Chondrocyte (in vitro differentiated cells): ENCODE results near the gene RPL31. TPM values are rescaled to one million over a fixed set of nuclear protein-coding genes. Genes with fewer than 3 reads are reported as not detected.

Experiments used
- DNase-seq: peaks from one replicate; pipeline ENCODE4 v3.0.0; 2021; ENCODE audit warnings: mixed read lengths, low spot score
- H3K27ac Mint-ChIP-seq: one replicate; pipeline ENCODE4 v1.8.0; 2021; ENCODE audit warnings: mild to moderate bottlenecking, moderate library complexity, mixed read lengths; ENCODE audit not compliant: unreplicated experiment
- H3K27me3 Mint-ChIP-seq: 2 replicates; pipeline ENCODE4 v1.8.0; 2021; ENCODE audit warnings: low read depth, mixed read lengths
- H3K36me3 Mint-ChIP-seq: 2 replicates; pipeline ENCODE4 v1.8.0; 2021; ENCODE audit warnings: low read depth, mixed read lengths
- H3K4me1 Mint-ChIP-seq: 2 replicates; pipeline ENCODE4 v1.8.0; 2021; ENCODE audit warnings: low read depth, mild to moderate bottlenecking, mixed read lengths
- H3K4me3 Mint-ChIP-seq: one replicate; pipeline ENCODE4 v1.8.0; 2021; ENCODE audit warnings: mild to moderate bottlenecking, moderate library complexity, mixed read lengths; ENCODE audit not compliant: unreplicated experiment
- H3K9me3 Mint-ChIP-seq: 2 replicates; pipeline ENCODE4 v1.8.0; 2021; ENCODE audit warnings: low read depth, mixed read lengths
- CTCF ChIP-seq: fragments of 200-600 bp; sonication (generic); IDR thresholded peaks from 2 replicates; pipeline ENCODE4 v1.5.0; 2021; ENCODE audit warnings: antibody characterized with exemption, mild to moderate bottlenecking, moderate library complexity
- total RNA-seq: library from RNA; stranded (reverse); gene quantifications from 3 replicates; pipeline ENCODE4 v1.2.1, GENCODE V29; 2021

Gene RPL31
- total RNA-seq, 1 donor from 2014 or later = 951 TPM

- no peak for DNase-seq
- H3K36me3 Mint-ChIP-seq = peaks cover 15% of the 10 kb centered on the region
- no peaks in the 10 kb centered on the region for H3K27me3 Mint-ChIP-seq
- H3K4me1 Mint-ChIP-seq = no peaks in the 10 kb centered on the region
- peak; percentile 89 for TF ChIP-seq CTCF
- no peak overlapping the region for H3K27ac Mint-ChIP-seq
- H3K4me3 Mint-ChIP-seq = no peak overlapping the region
- no peaks in the 10 kb centered on the region for H3K9me3 Mint-ChIP-seq
These were observed 34.5 kb downstream of the RPL31 start for GRCh38 chr2:101036562-101036961.

- H3K27me3 Mint-ChIP-seq = no peaks in the 10 kb centered on the region
- no peaks in the 10 kb centered on the region for H3K9me3 Mint-ChIP-seq
- no peak overlapping the region for H3K27ac Mint-ChIP-seq
- H3K4me1 Mint-ChIP-seq = no peaks in the 10 kb centered on the region
- TF ChIP-seq CTCF = no peak
- peaks cover 13% of the 10 kb centered on the region for H3K36me3 Mint-ChIP-seq
- DNase-seq = no peak
- H3K4me3 Mint-ChIP-seq = no peak overlapping the region
These were observed 35.2 kb downstream of the RPL31 start for GRCh38 chr2:101037161-101037755.

GRCh38 chr2:101038455-101039255 is 36.6 kb downstream of the RPL31 start:
- H3K36me3 Mint-ChIP-seq = peaks cover 11% of the 10 kb centered on the region
- H3K4me3 Mint-ChIP-seq = no peak overlapping the region
- peak overlapping the region; percentile 47 for H3K27ac Mint-ChIP-seq
- H3K4me1 Mint-ChIP-seq = no peaks in the 10 kb centered on the region
- peak; percentile 67 for TF ChIP-seq CTCF
- no peaks in the 10 kb centered on the region for H3K27me3 Mint-ChIP-seq
- H3K9me3 Mint-ChIP-seq = no peaks in the 10 kb centered on the region
- no peak for DNase-seq

- no peaks in the 10 kb centered on the region for H3K27me3 Mint-ChIP-seq
- H3K9me3 Mint-ChIP-seq = no peaks in the 10 kb centered on the region
- H3K4me1 Mint-ChIP-seq = no peaks in the 10 kb centered on the region
- no peak for TF ChIP-seq CTCF
- DNase-seq = no peak
- H3K36me3 Mint-ChIP-seq = peaks cover 11% of the 10 kb centered on the region
- H3K4me3 Mint-ChIP-seq = no peak overlapping the region
- no peak overlapping the region for H3K27ac Mint-ChIP-seq
These were observed 38.0 kb downstream of the RPL31 start for GRCh38 chr2:101040072-101040471.

GRCh38 chr2:101040761-101041160 is 38.7 kb downstream of the RPL31 start:
- Mint-ChIP-seq H3K4me3 (no peak overlapping the region), H3K27ac (no peak overlapping the region), H3K27me3 (no peaks in the 10 kb centered on the region), H3K36me3 (peaks cover 11% of the 10 kb centered on the region), H3K9me3 (no peaks in the 10 kb centered on the region), H3K4me1 (no peaks in the 10 kb centered on the region)
- no peak for DNase-seq
- TF ChIP-seq CTCF = no peak
